Rectal smooth muscle tissue (tissue), 1 donor: ENCODE measurements around the gene BTBD1.

Experiments used
- H3K27ac ChIP-seq: one replicate; pipeline ENCODE4 v1.7.0; 2013; ENCODE audit warnings: low read depth, low read length, inconsistent platforms
- H3K27me3 ChIP-seq: one replicate; pipeline ENCODE4 v1.7.0; 2013; ENCODE audit warnings: low read length; ENCODE audit not compliant: control insufficient read depth, insufficient read depth
- H3K36me3 ChIP-seq: one replicate; pipeline ENCODE4 v1.7.0; 2013; ENCODE audit warnings: low read length; ENCODE audit not compliant: control insufficient read depth, insufficient read depth
- H3K4me1 ChIP-seq: one replicate; pipeline ENCODE4 v1.7.0; 2013; ENCODE audit warnings: low read length; ENCODE audit not compliant: control insufficient read depth, insufficient read depth
- H3K4me3 ChIP-seq: one replicate; pipeline ENCODE4 v1.7.0; 2013; ENCODE audit warnings: low read length
- H3K9ac ChIP-seq: one replicate; pipeline ENCODE4 v1.7.0; 2013; ENCODE audit warnings: low read length

The BTBD1 gene

DNA sequence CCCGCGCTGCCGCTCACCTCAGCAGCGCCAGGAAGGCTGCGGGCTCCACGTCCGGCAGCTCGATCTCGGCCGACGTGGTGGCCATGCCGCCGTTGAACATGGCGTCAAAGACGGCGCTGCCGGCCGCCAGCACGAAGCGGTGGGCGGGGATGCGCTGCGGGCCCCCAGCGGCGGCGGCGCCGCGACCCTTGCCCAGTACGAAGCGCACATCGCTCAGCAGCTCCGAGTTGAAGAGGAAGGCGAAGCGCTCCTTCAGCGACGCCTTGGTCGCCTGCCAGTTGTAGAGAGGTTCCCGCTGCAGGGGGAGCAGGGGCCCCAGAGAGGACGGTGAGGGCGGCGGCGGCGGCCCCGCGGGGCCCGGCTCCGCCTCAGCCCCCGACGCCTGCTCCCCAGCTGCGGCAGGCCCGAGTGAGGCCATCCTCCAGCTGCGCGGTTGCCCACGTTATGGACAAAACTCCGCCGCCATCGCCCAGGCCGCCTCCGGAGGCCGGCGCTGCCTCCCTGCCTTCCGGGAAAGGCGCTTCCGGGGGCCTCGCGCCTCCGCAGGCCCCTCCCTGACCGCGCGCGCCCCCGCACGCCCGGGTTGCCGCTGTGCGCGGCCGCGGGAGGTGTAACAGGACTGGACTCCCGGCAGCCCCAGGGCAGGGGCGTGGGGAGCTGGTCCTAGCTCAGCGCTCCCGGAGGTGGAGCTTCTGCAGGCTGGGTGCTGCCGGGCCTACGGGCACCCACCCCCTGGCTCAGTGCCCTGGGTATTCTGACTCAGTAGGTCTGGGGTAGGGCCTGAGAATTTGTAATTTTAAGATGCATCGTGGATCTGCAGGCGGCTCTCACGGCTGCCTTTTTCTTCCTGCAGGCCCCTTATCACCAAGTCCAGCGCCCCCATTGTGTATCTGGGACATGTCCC lies at the start of gene BTBD1:
Gene BTBD1 (minus strand): TSS at position 519 of the 904 bp plus-strand sequence. CDS start 101 bp downstream, at position 418.
- Histone ChIP-seq H3K4me3 (peak within 1 kb of the TSS; percentile 69), H3K36me3 (no peaks in the 10 kb centered on the region), H3K9ac (peak within 1 kb of the TSS; percentile 89), H3K4me1 (peaks cover 15% of the 10 kb centered on the region), H3K27ac (peak within 1 kb of the TSS; percentile 94), H3K27me3 (no peaks in the 10 kb centered on the region)

DNA sequence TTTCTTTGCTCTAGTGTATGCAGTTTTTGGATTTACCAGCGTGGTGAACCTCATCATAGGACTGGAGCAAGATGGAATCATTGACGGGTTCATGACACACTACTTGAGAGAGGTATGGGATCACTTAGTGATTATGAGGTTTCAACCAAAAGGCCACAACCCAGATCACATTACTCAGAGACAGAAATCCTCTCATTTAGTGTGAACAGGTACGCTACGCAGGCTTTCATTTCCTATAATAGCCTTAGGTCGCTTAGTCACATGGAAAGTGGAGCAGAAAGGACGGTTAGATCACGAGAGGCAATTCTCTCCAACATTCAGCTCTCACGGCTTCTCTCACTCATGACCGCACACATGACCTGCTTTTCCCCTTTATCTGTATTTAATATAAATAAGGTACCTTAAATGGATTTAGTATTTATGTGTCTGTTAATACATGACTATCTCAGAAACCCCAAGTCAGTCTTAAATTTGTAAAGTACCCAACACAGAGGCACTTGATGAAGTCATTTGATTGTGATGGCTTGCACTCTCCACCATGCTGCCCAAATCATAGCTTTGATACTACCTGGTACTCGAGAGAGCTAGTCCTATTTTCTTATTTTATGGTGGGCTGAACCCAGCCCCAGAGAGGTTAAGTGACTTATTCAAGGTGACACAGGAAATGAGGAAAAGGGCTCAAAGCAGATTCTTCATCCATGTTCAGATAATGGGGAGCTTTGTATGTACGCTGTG lies 48.9 kb upstream of the BTBD1 start:
- Histone ChIP-seq H3K9ac (no peak overlapping the region), H3K4me3 (no peak overlapping the region), H3K27ac (no peak overlapping the region), H3K27me3 (no peaks in the 10 kb centered on the region), H3K4me1 (no peaks in the 10 kb centered on the region), H3K36me3 (no peaks in the 10 kb centered on the region)

DNA sequence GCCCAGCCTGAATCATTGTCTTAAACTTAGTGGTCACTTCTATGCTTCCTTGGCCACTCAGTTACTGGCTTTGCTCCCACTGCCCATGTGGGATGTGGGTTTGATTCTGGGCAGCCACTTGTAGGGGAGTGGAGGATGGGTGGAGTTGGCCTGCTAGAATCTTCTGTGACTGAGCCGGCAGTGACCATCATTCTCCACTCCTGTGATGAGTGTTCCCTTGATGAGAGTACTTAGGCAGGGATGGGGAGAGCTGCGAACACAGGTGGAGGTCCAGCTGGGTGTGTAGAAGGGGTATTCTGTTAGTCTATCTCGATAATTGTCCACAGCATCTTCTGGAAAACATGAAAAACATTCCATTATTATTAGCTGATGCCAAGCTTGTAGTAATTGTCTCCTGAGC lies 48.4 kb upstream of the BTBD1 start:
- no peaks in the 10 kb centered on the region for H3K27me3 ChIP-seq
- H3K36me3 ChIP-seq = no peaks in the 10 kb centered on the region

DNA sequence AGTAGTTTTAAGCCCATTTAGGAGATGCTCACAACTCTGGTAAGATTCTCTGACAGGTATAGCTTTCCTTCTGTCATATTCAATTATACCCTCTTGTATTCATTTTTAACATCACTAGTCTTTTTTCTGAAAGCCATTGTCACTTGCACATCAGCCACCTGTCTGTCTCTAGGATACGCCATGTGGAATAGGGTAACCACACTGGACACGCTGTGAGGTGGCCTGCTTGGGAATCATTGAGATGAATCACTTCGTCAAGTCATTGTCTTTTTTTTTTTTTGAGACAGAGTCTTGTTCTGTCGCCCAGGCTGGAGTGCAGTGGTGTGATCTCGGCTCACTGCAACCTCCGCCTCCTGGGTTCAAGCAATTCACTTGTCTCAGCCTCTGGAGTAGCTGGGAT lies 47.8 kb upstream of the BTBD1 start:
- Histone ChIP-seq H3K27me3 (no peaks in the 10 kb centered on the region), H3K9ac (no peak overlapping the region), H3K27ac (no peak overlapping the region), H3K4me1 (no peaks in the 10 kb centered on the region), H3K36me3 (no peaks in the 10 kb centered on the region), H3K4me3 (no peak overlapping the region)

More for the DNA sequence above, 48.4 kb upstream of the BTBD1 start:
- H3K4me1 ChIP-seq = no peaks in the 10 kb centered on the region
- H3K4me3 ChIP-seq = no peak overlapping the region
- no peak overlapping the region for H3K9ac ChIP-seq
- no peak overlapping the region for H3K27ac ChIP-seq

DNA sequence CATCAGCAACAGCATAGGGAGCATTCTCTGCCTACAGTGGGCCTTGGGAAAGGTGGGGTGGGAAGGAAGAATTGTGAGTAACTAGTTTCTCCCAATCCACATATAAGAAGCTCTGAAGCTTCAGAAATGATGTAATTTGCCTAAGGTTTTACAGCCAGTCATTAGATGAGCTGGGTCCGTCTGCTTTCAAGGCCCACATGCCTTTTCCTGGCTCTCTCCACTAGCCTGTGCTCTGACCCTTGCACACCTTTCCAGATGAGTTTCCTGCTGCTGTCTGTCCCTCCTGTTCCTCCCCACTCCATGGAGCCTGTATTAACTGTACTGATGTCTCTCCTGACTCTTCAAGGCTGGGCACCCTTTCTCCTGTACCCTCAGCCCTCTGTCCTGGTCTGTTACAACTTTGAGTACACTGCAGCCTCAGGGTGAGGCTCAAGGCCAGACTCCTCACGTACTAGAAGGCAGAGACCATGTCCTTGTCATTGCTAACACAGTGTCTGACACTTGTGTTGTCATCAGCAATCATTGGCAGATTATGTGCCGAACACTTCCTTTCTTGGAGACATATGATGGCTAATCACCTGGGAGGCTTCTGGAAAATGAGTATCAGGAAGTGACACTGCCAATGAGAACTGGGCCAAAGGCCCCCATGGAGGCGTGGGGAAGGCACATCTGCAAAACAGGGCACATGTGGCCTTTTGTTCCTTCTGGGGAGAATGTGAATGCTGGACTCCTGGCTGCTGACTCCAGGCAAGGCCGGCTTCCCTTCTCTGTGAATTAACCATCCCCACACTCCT lies 47.0 kb upstream of the BTBD1 start:
- H3K4me1 ChIP-seq = no peaks in the 10 kb centered on the region
- peaks cover 2% of the 10 kb centered on the region for H3K27me3 ChIP-seq
- no peak overlapping the region for H3K4me3 ChIP-seq
- H3K9ac ChIP-seq = no peak overlapping the region
- H3K27ac ChIP-seq = no peak overlapping the region
- no peaks in the 10 kb centered on the region for H3K36me3 ChIP-seq

DNA sequence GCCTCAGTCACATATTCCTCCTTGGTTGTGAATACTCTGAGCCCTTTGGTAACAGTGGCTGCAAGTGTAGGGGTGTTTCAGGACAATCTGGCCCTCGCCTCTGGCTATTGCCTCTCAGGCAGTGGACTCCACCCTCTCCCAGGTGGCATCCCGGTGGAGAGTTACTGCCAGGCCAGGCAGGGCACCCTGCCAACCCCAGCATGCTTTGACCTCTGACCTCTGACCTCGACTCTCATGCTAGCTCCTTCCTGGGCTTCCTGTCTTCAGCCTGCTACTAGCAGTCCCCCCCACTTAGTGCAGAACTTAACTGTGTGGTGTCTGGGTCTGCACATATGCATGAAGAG lies 45.9 kb upstream of the BTBD1 start:
- no peak overlapping the region for H3K4me3 ChIP-seq
- no peak overlapping the region for H3K9ac ChIP-seq
- H3K27me3 ChIP-seq = peaks cover 8% of the 10 kb centered on the region
- H3K36me3 ChIP-seq = no peaks in the 10 kb centered on the region
- no peaks in the 10 kb centered on the region for H3K4me1 ChIP-seq
- no peak overlapping the region for H3K27ac ChIP-seq

DNA sequence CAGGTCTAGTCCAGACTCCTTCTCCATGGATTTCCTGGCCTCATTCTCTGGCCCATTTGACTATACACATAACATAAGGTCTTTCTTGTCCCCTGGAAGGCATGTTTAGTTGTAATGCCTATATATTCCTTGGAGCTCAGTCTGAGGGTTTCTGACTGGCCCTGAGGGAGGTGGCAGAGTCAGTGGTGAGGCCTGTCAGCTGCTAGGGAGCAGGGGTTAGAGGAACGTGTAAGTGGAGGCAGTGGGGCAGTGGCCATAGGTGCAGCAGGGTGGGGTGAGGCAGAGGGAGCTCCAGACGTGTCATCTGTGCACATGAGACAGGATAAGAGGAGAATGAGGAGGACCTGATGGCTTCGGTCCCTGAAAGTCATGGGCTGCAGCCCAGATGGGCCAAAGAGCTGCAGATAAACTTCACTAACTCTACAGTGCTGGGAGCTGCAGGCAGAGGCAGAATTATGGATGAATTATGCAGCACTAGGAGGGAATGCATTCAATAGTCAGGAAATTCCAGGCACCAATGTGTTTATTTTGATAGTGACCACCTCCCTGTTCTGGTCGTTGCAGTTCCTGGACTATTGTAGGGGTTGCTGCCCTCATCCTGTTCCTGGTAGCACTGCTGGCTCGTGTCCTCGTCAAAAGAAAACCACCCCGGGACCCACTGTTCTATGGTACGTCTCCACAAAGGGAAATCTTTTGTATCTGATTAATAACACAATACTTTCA lies 45.3 kb upstream of the BTBD1 start:
- no peaks in the 10 kb centered on the region for H3K36me3 ChIP-seq
- peaks cover 8% of the 10 kb centered on the region for H3K27me3 ChIP-seq
- no peak overlapping the region for H3K9ac ChIP-seq
- no peak overlapping the region for H3K4me3 ChIP-seq
- H3K4me1 ChIP-seq = no peaks in the 10 kb centered on the region
- no peak overlapping the region for H3K27ac ChIP-seq

DNA sequence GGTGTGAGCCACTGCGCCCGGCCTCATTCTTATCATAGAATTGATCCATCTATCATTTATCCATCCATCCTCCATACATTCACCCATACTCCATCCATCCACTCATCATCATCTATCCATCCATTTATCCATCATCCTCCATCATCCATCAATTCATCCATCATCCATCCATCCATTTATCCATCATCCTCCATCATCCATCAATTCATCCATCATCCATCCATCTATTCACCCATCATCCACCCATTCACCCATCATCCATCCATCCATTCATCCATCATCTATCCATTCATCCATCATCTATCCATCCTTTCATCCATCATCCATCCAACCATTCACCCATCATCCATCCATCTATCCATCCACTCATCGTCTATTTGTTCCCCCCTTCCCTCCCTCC lies 44.1 kb upstream of the BTBD1 start:
- H3K4me1 ChIP-seq = peaks cover 2% of the 10 kb centered on the region
- H3K4me3 ChIP-seq = no peak overlapping the region
- peaks cover 8% of the 10 kb centered on the region for H3K27me3 ChIP-seq
- H3K36me3 ChIP-seq = no peaks in the 10 kb centered on the region
- H3K9ac ChIP-seq = no peak overlapping the region
- H3K27ac ChIP-seq = no peak overlapping the region

DNA sequence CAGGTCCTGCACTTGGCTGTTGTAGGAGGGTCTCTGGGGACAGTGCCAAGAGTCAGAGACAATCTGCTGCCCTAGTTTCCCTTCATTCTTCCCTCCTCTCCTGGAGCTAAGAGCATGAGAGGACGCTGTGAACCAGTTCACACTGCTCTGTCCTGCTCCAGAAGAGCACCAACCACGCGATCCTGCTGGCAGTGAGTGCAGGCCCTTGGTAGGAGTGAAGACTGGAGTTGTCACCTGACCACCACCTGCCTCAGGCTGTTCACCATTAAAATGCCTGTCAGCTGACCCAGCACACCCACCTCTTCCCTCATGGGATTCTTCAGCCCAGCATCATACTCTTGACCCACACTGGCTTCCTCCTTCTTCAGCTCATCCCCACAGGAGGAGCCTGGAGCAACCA lies 43.3 kb upstream of the BTBD1 start:
- Histone ChIP-seq H3K4me3 (no peak overlapping the region), H3K4me1 (peaks cover 2% of the 10 kb centered on the region), H3K27me3 (peaks cover 8% of the 10 kb centered on the region), H3K9ac (no peak overlapping the region), H3K36me3 (no peaks in the 10 kb centered on the region), H3K27ac (no peak overlapping the region)

DNA sequence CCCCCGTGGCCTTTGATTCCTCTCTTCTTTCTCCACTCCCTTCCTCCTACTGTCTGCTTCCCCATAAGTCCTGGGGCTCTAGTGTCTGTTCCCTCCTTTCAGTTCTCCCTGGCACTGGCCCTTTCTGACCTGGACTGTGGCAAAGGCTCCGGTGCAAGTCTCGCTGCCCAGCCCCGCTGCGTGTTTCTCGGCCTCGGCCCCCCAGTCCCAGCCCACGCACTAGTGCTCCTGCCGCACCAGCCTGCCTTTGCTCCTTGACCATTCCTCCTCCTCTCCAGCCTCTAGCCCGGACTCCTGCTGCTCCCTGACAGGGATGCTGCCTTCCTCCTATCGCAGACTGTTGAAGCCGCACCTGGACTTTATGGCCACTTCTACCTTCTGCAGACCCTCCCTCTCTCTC lies 42.5 kb upstream of the BTBD1 start:
- H3K9ac ChIP-seq = no peak overlapping the region
- peaks cover 8% of the 10 kb centered on the region for H3K27me3 ChIP-seq
- no peak overlapping the region for H3K4me3 ChIP-seq
- no peak overlapping the region for H3K27ac ChIP-seq
- peaks cover 2% of the 10 kb centered on the region for H3K4me1 ChIP-seq
- no peaks in the 10 kb centered on the region for H3K36me3 ChIP-seq

DNA sequence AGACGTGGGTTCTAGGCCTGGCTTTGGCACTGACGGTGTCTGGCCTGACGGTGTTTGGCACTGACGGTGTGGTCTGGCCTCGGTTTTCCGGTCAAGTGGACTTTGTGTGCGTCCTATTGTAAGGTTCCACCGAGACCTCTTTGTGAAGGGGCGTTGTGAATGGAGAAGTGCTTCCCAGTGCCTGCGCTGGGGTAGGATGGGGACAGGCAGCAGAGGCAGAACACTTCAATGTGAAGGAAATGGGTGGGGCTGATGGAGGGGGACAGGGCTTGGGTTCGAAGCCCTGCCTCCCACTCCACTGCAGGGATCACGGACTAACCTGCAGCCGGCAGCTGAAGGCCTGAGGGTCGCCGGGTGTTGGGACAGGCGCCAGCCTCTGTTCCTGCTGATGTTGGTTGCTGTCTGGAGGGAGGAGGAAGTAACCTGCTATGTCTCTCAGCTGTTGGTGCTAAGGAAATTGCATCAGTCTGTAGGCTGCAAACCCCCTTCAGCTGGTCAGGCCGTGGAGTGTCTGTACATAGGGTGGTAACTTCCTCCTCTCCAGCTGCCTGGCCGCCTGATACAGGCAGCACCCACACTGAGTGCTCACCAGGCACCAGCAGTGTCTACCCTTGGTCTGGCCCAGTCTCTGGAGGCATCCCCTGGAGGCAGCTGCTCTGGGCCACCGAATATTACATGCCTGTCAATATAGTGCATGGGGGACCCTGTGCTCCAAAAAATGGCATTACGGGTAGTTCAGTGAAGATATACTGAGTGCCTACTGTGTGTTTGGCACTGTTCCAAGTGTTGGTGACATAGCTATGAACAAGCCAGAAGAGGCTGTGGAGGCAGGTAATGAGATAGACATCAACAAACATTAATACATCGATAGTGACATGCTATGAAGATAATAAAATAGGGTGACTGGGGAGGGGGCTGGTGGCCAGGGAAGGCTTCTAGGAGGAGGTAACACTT lies 41.5 kb upstream of the BTBD1 start:
- Histone ChIP-seq H3K36me3 (no peaks in the 10 kb centered on the region), H3K27ac (no peak overlapping the region), H3K27me3 (peaks cover 8% of the 10 kb centered on the region), H3K4me1 (peaks cover 2% of the 10 kb centered on the region), H3K9ac (no peak overlapping the region), H3K4me3 (peak overlapping the region; percentile 59)
